GM12801 (cell line): ENCODE data around the gene NOC4L.

ENCODE experiments used
- CTCF ChIP-seq: IDR thresholded peaks from one replicate; pipeline ENCODE4 v1.5.1; 2011; ENCODE audit warnings: control low read depth; ENCODE audit not compliant: insufficient read length; ENCODE audit errors: extremely low read depth

Gene NOC4L

GRCh38 chr12:132189378-132190011, 45.2 kb downstream of the NOC4L start:
- TF ChIP-seq CTCF, result no peak

- TF ChIP-seq CTCF, result no peak
These were observed 45.9 kb downstream of the NOC4L start for GRCh38 chr12:132190012-132190755.

GRCh38 chr12:132190834-132191500, 46.7 kb downstream of the NOC4L start:
- no peak for TF ChIP-seq CTCF

GRCh38 chr12:132191715-132192553, 47.7 kb downstream of the NOC4L start:
- no peak for TF ChIP-seq CTCF

- no peak for TF ChIP-seq CTCF
These were observed 49.8 kb downstream of the NOC4L start for GRCh38 chr12:132194056-132194455.

GRCh38 chr12:132194556-132194955, 50.3 kb downstream of the NOC4L start:
- no peak for TF ChIP-seq CTCF
